Uterus (tissue), 4 donors: Measurements from ENCODE around the gene IDI2. TPM values are rescaled to one million over a fixed set of nuclear protein-coding genes. Genes with fewer than 3 reads are reported as not detected.

Source experiments
- DNase-seq, 2 donors: peaks; one replicate each; pipeline ENCODE4 v3.0.0-alpha.2; 2019 to 2020
- H3K27ac ChIP-seq, 2 donors: fragments of 200-600 bp; sonication (generic); 1 replicate in 1 of 2; 2 replicates in 1 of 2; pipeline ENCODE4 v1.5.1; 2016 to 2018
- H3K27me3 ChIP-seq, 2 donors: fragments of 200-600 bp; sonication (generic); one replicate each; pipeline ENCODE4 v1.5.1; 2018 to 2019; ENCODE audit warnings: control low read depth in 1 of 2
- H3K36me3 ChIP-seq, 2 donors: fragments of 200-600 bp; sonication (generic); one replicate each; pipeline ENCODE4 v1.5.1; 2019; ENCODE audit warnings: control low read depth in 1 of 2
- H3K4me1 ChIP-seq, 2 donors: fragments of 200-600 bp; sonication (generic); one replicate each; pipeline ENCODE4 v1.5.1; 2018 to 2019; ENCODE audit warnings: control low read depth in 1 of 2
- H3K4me3 ChIP-seq, 2 donors: fragments of 200-600 bp; sonication (generic); 1 replicate in 1 of 2; 2 replicates in 1 of 2; pipeline ENCODE4 v1.5.1; 2018 to 2019; ENCODE audit warnings: mild to moderate bottlenecking in 1 of 2
- H3K9me3 ChIP-seq, 2 donors: fragments of 200-600 bp; sonication (generic); one replicate each; pipeline ENCODE4 v1.5.1; 2019; ENCODE audit warnings: control low read depth in 1 of 2
- POLR2A ChIP-seq, 2 donors: fragments of 450-650 bp; IDR thresholded peaks; one replicate each; pipeline ENCODE4 v1.6.1; 2016; ENCODE audit warnings: antibody characterized with exemption in 2 of 2, mild to moderate bottlenecking in 1 of 2, moderate library complexity in 1 of 2
- intact Hi-C: fragments of 100-400 bp; cut with DNase I; formaldehyde crosslinking; loops from one replicate; pipeline ENCODE4 v1.15.1; 2023; ENCODE audit warnings: low total_unique reads
- total RNA-seq, 4 donors: library from RNA; depleted of rRNA in 3 of 4; stranded (reverse); fragments of >200 nt in 3 of 4; gene quantifications; one replicate each; pipeline versions ENCODE4 v1.1.0 to v1.2.4, GENCODE V29; 2014 to 2023
- TF ChIP-seq, protein P1 (sequence below), 4 experiments: fragments of 200-600 bp in 2 of 4; fragments of 450-650 bp in 2 of 4; sonication (generic) in 2 of 4; IDR thresholded peaks; one replicate each; pipeline ENCODE4 v1.5.1; 2016 to 2019; ENCODE audit warnings: antibody characterized with exemption in 4 of 4, mild to moderate bottlenecking in 2 of 4, moderate library complexity in 1 of 4
- donor health status: DM: yes; HTN: yes; CAD: no.

IDI2 gene
- total RNA-seq, 4 donors from 2014 or later: not detected

DNA sequence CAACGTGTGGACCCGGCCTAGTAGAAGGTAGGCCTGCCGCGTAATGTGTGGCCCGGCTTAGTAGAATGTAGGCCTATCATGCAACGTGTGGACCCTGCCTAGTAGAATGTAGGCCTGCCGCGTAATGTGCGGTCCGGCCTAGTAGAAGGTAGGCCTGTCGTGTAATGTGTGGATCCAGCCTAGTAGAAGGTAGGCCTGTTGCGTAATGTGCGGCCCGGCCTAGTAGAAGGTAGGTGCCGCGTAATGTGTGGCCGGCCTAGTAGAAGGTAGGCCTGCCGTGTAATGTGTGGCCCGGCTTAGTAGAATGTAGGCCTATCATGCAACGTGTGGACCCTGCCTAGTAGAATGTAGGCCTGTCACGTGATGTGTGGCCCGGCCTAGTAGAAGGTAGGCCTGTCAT, 49.3 kb downstream of the IDI2 start:
- intact Hi-C loops: no loop called here

DNA sequence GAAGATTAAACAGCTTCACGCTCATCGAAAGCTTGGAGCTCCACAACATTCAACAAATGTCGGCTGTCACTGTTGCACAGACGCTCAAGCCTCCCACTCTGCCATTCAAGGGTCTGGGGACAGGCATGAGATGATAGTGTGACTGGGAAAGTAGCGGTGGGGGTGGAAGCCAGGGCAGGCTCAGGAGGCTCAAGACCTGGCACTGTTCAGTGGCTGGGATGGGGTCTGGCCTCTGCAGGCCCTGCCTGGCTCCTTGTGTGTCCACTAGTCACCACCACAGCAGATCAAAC, 50.9 kb downstream of the IDI2 start:
- TF ChIP-seq, protein P1, sequence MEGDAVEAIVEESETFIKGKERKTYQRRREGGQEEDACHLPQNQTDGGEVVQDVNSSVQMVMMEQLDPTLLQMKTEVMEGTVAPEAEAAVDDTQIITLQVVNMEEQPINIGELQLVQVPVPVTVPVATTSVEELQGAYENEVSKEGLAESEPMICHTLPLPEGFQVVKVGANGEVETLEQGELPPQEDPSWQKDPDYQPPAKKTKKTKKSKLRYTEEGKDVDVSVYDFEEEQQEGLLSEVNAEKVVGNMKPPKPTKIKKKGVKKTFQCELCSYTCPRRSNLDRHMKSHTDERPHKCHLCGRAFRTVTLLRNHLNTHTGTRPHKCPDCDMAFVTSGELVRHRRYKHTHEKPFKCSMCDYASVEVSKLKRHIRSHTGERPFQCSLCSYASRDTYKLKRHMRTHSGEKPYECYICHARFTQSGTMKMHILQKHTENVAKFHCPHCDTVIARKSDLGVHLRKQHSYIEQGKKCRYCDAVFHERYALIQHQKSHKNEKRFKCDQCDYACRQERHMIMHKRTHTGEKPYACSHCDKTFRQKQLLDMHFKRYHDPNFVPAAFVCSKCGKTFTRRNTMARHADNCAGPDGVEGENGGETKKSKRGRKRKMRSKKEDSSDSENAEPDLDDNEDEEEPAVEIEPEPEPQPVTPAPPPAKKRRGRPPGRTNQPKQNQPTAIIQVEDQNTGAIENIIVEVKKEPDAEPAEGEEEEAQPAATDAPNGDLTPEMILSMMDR (IDR thresholded peaks at IDR 0.05): no peak
- TF ChIP-seq POLR2A (IDR thresholded peaks at IDR 0.05): no peak
- Histone ChIP-seq H3K27me3 (no peaks in the 10 kb centered on the region), H3K4me1 (no peaks in the 10 kb centered on the region), H3K9me3 (peaks cover 0 to 8% of the 10 kb centered on the region in 2 donors), H3K36me3 (no peaks in the 10 kb centered on the region), H3K27ac (no peak overlapping the region), H3K4me3 (no peak overlapping the region)
- no peak for DNase-seq
- intact Hi-C loops: no loop called here

More for the DNA sequence above, 49.3 kb downstream of the IDI2 start:
- H3K4me3 ChIP-seq: no peak overlapping the region
- peaks cover 0 to 8% of the 10 kb centered on the region in 2 donors for H3K9me3 ChIP-seq
- DNase-seq: no peak
- H3K27ac ChIP-seq: no peak overlapping the region
- H3K36me3 ChIP-seq: no peaks in the 10 kb centered on the region
- H3K4me1 ChIP-seq: no peaks in the 10 kb centered on the region
- no peak for TF ChIP-seq POLR2A (IDR thresholded peaks at IDR 0.05)
- TF ChIP-seq, protein P1 (IDR thresholded peaks at IDR 0.05): no peak
- H3K27me3 ChIP-seq: no peaks in the 10 kb centered on the region

DNA sequence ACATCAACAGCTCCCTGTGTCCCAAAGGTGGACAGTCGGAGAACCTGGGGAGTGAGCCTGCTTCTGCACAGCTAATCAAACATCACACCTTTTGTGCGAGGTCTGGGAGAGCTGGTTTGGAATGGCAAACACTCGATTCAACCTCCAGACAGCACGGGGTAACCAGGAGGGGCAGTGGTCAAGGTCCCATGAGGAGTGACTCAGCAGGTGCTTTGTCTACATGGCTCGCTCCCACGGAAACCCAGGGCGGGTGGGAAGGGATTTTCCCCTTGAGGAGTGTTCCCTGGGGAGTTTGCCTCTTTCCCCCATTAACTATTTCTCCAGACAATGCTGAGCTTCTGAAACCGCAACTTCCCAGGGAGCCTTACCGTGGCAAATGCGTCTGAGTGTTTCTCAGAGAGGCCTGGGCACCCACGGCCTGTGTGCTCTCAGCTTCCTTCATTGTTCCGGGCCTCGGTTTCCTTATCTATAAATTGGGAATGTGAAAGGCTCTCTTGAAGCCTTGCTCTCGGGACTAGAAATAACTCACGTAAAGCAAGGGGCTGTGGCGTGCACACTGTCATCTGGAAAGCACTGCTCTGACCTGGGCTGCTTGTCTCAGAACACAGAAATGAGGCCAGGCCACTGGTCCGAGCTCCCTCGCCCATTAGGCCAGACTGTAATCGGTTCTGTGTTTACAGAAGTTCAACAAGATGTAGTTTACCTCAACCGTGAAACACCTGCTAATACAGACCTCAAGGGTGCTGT, 51.4 kb downstream of the IDI2 start:
- TF ChIP-seq POLR2A (IDR thresholded peaks at IDR 0.05): no peak
- TF ChIP-seq, protein P1 (IDR thresholded peaks at IDR 0.05): no peak
- intact Hi-C loops: no loop called here
- DNase-seq: no peak
- Histone ChIP-seq H3K36me3 (no peaks in the 10 kb centered on the region), H3K27me3 (no peaks in the 10 kb centered on the region), H3K27ac (no peak overlapping the region), H3K4me3 (no peak overlapping the region), H3K9me3 (peaks cover 0 to 6% of the 10 kb centered on the region in 2 donors), H3K4me1 (no peaks in the 10 kb centered on the region)

DNA sequence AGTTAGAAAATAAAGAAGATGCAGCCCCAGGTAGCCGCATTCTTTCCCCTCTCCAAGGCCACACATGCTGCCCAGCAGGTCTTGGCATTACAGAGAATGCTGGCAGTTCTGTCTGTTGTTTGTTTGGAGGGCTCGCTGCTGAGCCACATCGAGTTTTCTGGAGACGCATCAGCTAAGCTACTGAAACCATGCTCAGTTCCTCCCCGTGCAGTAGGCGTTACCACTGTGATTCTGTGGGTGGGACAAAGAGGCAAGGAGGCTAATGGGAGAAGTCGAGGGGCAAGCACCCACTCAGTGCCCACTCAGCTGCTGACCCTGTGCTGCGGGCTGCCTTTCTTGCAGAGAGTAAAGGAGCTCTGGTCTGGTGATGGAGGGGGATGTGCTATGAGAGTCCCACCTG, 52.9 kb downstream of the IDI2 start:
- Histone ChIP-seq H3K4me3 (no peak overlapping the region), H3K27me3 (no peaks in the 10 kb centered on the region), H3K27ac (no peak overlapping the region), H3K4me1 (no peaks in the 10 kb centered on the region), H3K36me3 (no peaks in the 10 kb centered on the region), H3K9me3 (no peaks in the 10 kb centered on the region)
- intact Hi-C loops: no loop called here
- TF ChIP-seq, protein P1 (IDR thresholded peaks at IDR 0.05): no peak
- no peak for TF ChIP-seq POLR2A (IDR thresholded peaks at IDR 0.05)
- no peak for DNase-seq

DNA sequence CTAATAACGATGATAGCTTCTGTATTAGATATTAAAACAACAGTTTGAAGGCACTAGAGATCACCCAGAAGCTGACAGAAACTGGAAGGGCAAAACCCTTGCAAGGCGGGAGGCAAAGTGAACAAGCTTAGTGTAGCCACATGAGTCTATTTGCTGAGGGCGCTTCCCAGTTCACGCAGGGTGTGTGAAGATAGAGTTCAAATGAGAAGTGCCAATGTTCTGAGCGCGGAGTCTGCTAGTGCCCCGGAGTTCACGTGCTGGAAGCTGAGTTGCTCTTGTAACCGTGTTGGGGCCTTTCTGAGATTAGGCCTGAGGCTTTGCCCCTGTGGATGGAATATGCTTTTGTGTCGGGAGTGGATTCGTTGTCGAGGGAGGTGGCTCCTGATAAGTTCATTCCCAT, 54.0 kb downstream of the IDI2 start:
- Histone ChIP-seq H3K4me3 (no peak overlapping the region), H3K27me3 (no peaks in the 10 kb centered on the region), H3K9me3 (no peaks in the 10 kb centered on the region), H3K4me1 (no peaks in the 10 kb centered on the region), H3K27ac (no peak overlapping the region), H3K36me3 (no peaks in the 10 kb centered on the region)
- TF ChIP-seq, protein P1 (IDR thresholded peaks at IDR 0.05): no peak
- no peak for TF ChIP-seq POLR2A (IDR thresholded peaks at IDR 0.05)
- intact Hi-C loops: no loop called here
- DNase-seq: no peak
